CD14-positive monocyte (primary cell): ENCODE measurements around the gene NME9. TPM values are rescaled to one million over a fixed set of nuclear protein-coding genes. Genes with fewer than 3 reads are reported as not detected.

Experiments
- DNase-seq, 3 donors: peaks; one replicate each; pipeline ENCODE4 v3.0.0-alpha.2; 2011 to 2022
- H2AFZ ChIP-seq: 2 replicates; pipeline ENCODE4 v1.6.0; 2012; ENCODE audit warnings: mild to moderate bottlenecking, low read depth, low read length, inconsistent platforms; ENCODE audit not compliant: insufficient read depth, poor library complexity, severe bottlenecking
- H3K27ac ChIP-seq, 2 donors: 1 replicate in 1 of 2; 2 replicates in 1 of 2; pipeline ENCODE4 v1.5.1; 2012 to 2013; ENCODE audit warnings: low read length in 2 of 2, control low read depth in 1 of 2, inconsistent platforms in 1 of 2, low read depth in 1 of 2, mild to moderate bottlenecking in 1 of 2
- H3K27me3 ChIP-seq, 2 donors: one replicate each; pipeline versions ENCODE4 v1.6.0 to v1.6.1; 2011 to 2013; ENCODE audit warnings: low read length in 2 of 2; ENCODE audit not compliant: control insufficient read depth in 2 of 2, insufficient read depth in 2 of 2
- H3K36me3 ChIP-seq, 2 donors: replicated peaks in 1 of 2; 1 replicate in 1 of 2; 2 replicates in 1 of 2; pipeline versions ENCODE4 v1.5.1 to v1.6.1; 2012 to 2013; ENCODE audit warnings: low read length in 2 of 2, control low read depth in 1 of 2, inconsistent platforms in 1 of 2, mild to moderate bottlenecking in 1 of 2; ENCODE audit not compliant: insufficient read depth in 2 of 2, control insufficient read depth in 1 of 2
- H3K4me1 ChIP-seq, 2 donors: 1 replicate in 1 of 2; 2 replicates in 1 of 2; pipeline versions ENCODE4 v1.5.1 to v1.6.1; 2012 to 2013; ENCODE audit warnings: low read length in 2 of 2, control low read depth in 1 of 2, inconsistent platforms in 1 of 2, mild to moderate bottlenecking in 1 of 2, moderate library complexity in 1 of 2; ENCODE audit not compliant: insufficient read depth in 2 of 2, control insufficient read depth in 1 of 2
- H3K4me2 ChIP-seq: replicated peaks from 2 replicates; pipeline ENCODE3; 2012; ENCODE audit warnings: low read length, moderate library complexity, mild to moderate bottlenecking; ENCODE audit not compliant: poor library complexity, severe bottlenecking; ENCODE audit errors: extremely low read depth
- H3K4me3 ChIP-seq, 3 experiments: fragments of 200-600 bp in 1 of 3; sonication (generic) in 1 of 3; replicated peaks in 1 of 3; 1 replicate in 2 of 3; 2 replicates in 1 of 3; pipeline ENCODE4 v1.5.1; 2011 to 2013; ENCODE audit warnings: low read length in 3 of 3, mild to moderate bottlenecking in 3 of 3, control low read depth in 2 of 3, low read depth in 2 of 3, inconsistent platforms in 1 of 3, moderate library complexity in 1 of 3
- H3K79me2 ChIP-seq: 2 replicates; pipeline ENCODE4 v1.6.0; 2012; ENCODE audit warnings: mild to moderate bottlenecking, control low read depth, inconsistent platforms, low read length, moderate library complexity; ENCODE audit not compliant: insufficient read depth
- H3K9ac ChIP-seq: 2 replicates; pipeline ENCODE4 v1.6.0; 2017; ENCODE audit warnings: low read length, mild to moderate bottlenecking; ENCODE audit not compliant: insufficient read depth, poor library complexity, severe bottlenecking
- H3K9me3 ChIP-seq, 2 donors: replicated peaks in 1 of 2; 1 replicate in 1 of 2; 2 replicates in 1 of 2; pipeline versions ENCODE4 v1.5.1 to v1.6.1; 2012 to 2013; ENCODE audit warnings: low read length in 2 of 2, control low read depth in 1 of 2; ENCODE audit not compliant: control insufficient read depth in 1 of 2, insufficient read depth in 1 of 2
- H4K20me1 ChIP-seq: 2 replicates; pipeline ENCODE4 v1.6.0; 2012; ENCODE audit warnings: mild to moderate bottlenecking, low read length, control low read depth, moderate library complexity; ENCODE audit not compliant: insufficient read depth
- H3K27ac Mint-ChIP-seq, 7 donors: one replicate each; pipeline ENCODE4 v1.8.0; 2020; ENCODE audit warnings: mild to moderate bottlenecking in 7 of 7, mixed read lengths in 7 of 7, moderate library complexity in 6 of 7, inconsistent platforms in 2 of 7
- H3K27me3 Mint-ChIP-seq, 3 donors: one replicate each; pipeline ENCODE4 v1.8.0; 2021 to 2022; ENCODE audit warnings: low read depth in 3 of 3, mild to moderate bottlenecking in 3 of 3, mixed read lengths in 3 of 3, moderate library complexity in 3 of 3, inconsistent platforms in 1 of 3
- H3K36me3 Mint-ChIP-seq, 2 donors: one replicate each; pipeline ENCODE4 v1.8.0; 2020; ENCODE audit warnings: mixed read lengths in 2 of 2, inconsistent platforms in 1 of 2, mild to moderate bottlenecking in 1 of 2
- H3K4me1 Mint-ChIP-seq: one replicate; pipeline ENCODE4 v1.8.0; 2020; ENCODE audit warnings: mild to moderate bottlenecking, mixed read lengths
- H3K4me3 Mint-ChIP-seq, 2 donors: one replicate each; pipeline ENCODE4 v1.8.0; 2020; ENCODE audit warnings: mild to moderate bottlenecking in 2 of 2, mixed read lengths in 2 of 2, moderate library complexity in 1 of 2
- H3K9me3 Mint-ChIP-seq, 7 donors: one replicate each; pipeline ENCODE4 v1.8.0; 2020 to 2022; ENCODE audit warnings: mixed read lengths in 7 of 7, mild to moderate bottlenecking in 6 of 7, moderate library complexity in 6 of 7, inconsistent platforms in 2 of 7
- WGBS: methylation state at CpG from one replicate; pipeline ENCODE4 v1.1.5; 2013; ENCODE audit warnings: missing lambda C conversion rate; ENCODE audit not compliant: insufficient coverage; 5-methylcytosine and 5-hydroxymethylcytosine counted together
- intact Hi-C, 2 donors: fragments of 100-400 bp; cut with micrococcal nuclease; formaldehyde crosslinking; loops; one replicate each; pipeline versions ENCODE4 v1.15.0 to v1.15.1; 2023
- polyA plus RNA-seq, 3 donors: library from polyadenylated mRNA; depleted of rRNA in 1 of 3; unstranded in 2 of 3; stranded (reverse) in 1 of 3; fragments of 300-500 nt in 2 of 3; fragments of >200 nt in 1 of 3; fragmentation: Illumina TruSeq in 2 of 3; gene quantifications; 1 replicate in 2 of 3; 2 replicates in 1 of 3; pipeline ENCODE4 v1.2.3, GENCODE V29; 2012 to 2021
- TF ChIP-seq, protein P1 (sequence below): fragments of 200-600 bp; IDR thresholded peaks from one replicate; pipeline ENCODE4 v1.8.0; 2022; ENCODE audit warnings: antibody characterized with exemption, mild to moderate bottlenecking

NME9 gene
- polyA plus RNA-seq, 3 donors = 0.04 TPM; not detected in 2

DNA sequence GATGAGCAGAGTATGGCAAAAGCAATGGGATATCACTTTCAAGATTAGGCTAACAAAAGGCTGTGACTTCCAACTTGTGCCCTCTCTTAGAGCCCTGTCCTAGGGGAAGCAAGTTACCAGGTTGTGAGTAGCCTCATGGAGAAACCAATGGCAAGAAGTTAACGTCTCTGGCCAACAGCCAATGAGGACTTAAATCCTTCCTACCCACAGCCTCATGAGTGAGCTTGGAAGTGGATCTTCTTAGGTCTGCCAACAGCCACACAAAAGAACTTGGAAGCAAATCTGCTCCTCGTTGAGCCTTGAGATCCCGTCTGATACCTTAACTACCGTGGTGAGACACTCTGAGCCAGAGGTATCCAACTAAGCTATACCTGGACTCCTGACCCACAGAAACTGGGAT lies 5.7 kb downstream of the NME9 start:
- H3K27me3 Mint-ChIP-seq = peaks cover 5 to 11% (median 7%) of the 10 kb centered on the region in 3 donors
- Histone ChIP-seq H4K20me1 (no peaks in the 10 kb centered on the region), H3K36me3 (no peaks in the 10 kb centered on the region), H3K9me3 (no peaks in the 10 kb centered on the region), H3K79me2 (no peaks in the 10 kb centered on the region), H2AFZ (no peak overlapping the region), H3K9ac (no peak overlapping the region), H3K4me1 (peaks cover 5 to 10% of the 10 kb centered on the region in 2 donors), H3K27ac (no peak overlapping the region), H3K4me3 (no peak overlapping the region), H3K4me2 (no peak overlapping the region), H3K27me3 (peaks cover 0 to 6% of the 10 kb centered on the region in 2 donors)
- intact Hi-C loops = no loop called here
- peaks cover 0 to 1% (median 0%) of the 10 kb centered on the region in 7 donors for H3K9me3 Mint-ChIP-seq
- no peak overlapping the region for H3K27ac Mint-ChIP-seq
- H3K4me1 Mint-ChIP-seq = peaks cover 14% of the 10 kb centered on the region
- TF ChIP-seq, protein P1, sequence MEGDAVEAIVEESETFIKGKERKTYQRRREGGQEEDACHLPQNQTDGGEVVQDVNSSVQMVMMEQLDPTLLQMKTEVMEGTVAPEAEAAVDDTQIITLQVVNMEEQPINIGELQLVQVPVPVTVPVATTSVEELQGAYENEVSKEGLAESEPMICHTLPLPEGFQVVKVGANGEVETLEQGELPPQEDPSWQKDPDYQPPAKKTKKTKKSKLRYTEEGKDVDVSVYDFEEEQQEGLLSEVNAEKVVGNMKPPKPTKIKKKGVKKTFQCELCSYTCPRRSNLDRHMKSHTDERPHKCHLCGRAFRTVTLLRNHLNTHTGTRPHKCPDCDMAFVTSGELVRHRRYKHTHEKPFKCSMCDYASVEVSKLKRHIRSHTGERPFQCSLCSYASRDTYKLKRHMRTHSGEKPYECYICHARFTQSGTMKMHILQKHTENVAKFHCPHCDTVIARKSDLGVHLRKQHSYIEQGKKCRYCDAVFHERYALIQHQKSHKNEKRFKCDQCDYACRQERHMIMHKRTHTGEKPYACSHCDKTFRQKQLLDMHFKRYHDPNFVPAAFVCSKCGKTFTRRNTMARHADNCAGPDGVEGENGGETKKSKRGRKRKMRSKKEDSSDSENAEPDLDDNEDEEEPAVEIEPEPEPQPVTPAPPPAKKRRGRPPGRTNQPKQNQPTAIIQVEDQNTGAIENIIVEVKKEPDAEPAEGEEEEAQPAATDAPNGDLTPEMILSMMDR = no peak
- WGBS = 97% methylated on average over 3 of the region's 4 CpGs
- H3K36me3 Mint-ChIP-seq = no peaks in the 10 kb centered on the region
- no peak for DNase-seq
- H3K4me3 Mint-ChIP-seq = no peak overlapping the region

DNA sequence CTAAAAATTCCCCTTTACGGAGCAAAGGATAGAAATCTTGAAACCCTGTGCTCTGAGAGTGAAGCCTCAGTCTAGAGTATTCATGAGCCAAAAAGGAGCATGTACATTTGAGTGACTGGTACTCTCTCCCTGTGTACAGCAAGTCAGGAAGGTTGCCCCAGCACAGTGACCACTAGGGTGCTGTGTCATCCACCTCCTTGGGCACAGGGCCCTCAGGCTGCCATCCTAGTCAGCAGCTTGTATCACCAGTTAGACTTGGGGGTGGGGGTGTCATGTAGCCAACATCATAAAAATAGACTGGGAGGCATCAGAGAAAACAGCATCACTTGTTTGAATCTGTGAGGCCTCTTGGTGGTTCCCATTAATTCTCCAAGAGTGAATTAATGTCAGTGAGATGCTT lies 12.0 kb downstream of the NME9 start:
- DNase-seq = no peak
- no peak overlapping the region for H3K27ac Mint-ChIP-seq
- H3K4me3 Mint-ChIP-seq = no peak overlapping the region
- peaks cover 6% of the 10 kb centered on the region for H3K4me1 Mint-ChIP-seq
- no CpG with 5 or more reads among the region's 1 CpG for WGBS
- intact Hi-C loops = no loop called here
- Histone ChIP-seq H2AFZ (no peak overlapping the region), H3K4me3 (no peak overlapping the region), H3K9me3 (no peaks in the 10 kb centered on the region), H3K79me2 (no peaks in the 10 kb centered on the region), H3K27me3 (no peaks in the 10 kb centered on the region), H3K4me1 (peaks cover 0 to 4% of the 10 kb centered on the region in 2 donors), H3K4me2 (no peak overlapping the region), H4K20me1 (no peaks in the 10 kb centered on the region), H3K36me3 (no peaks in the 10 kb centered on the region), H3K27ac (no peak overlapping the region), H3K9ac (no peak overlapping the region)
- peaks cover 5 to 11% (median 6%) of the 10 kb centered on the region in 3 donors for H3K27me3 Mint-ChIP-seq
- H3K36me3 Mint-ChIP-seq = no peaks in the 10 kb centered on the region
- peaks cover 0 to 5% (median 0%) of the 10 kb centered on the region in 7 donors for H3K9me3 Mint-ChIP-seq
- TF ChIP-seq, protein P1 = no peak
